HepG2 (cell line): ENCODE measurements around the gene INF2. TPM values are rescaled to one million over a fixed set of nuclear protein-coding genes. Genes with fewer than 3 reads are reported as not detected.

Experiments used
- ARNTL ChIP-seq: sonication (generic); formaldehyde crosslinking; IDR thresholded peaks from 2 replicates; pipeline ENCODE4 v1.4.0; 2020; ENCODE audit warnings: mild to moderate bottlenecking, missing genetic modification reagents
- BRCA1 ChIP-seq: sonication (generic); formaldehyde crosslinking; IDR thresholded peaks from 2 replicates; pipeline ENCODE4 v1.4.0; 2020; ENCODE audit warnings: missing genetic modification reagents
- FOXJ3 ChIP-seq: sonication (generic); formaldehyde crosslinking; IDR thresholded peaks from 2 replicates; pipeline ENCODE4 v1.4.0; 2020; ENCODE audit warnings: missing genetic modification reagents, mild to moderate bottlenecking, borderline replicate concordance
- JUN ChIP-seq: sonication (generic); formaldehyde crosslinking; IDR thresholded peaks from 2 replicates; pipeline ENCODE4 v1.4.0; 2020; ENCODE audit warnings: mild to moderate bottlenecking, missing genetic modification reagents
- KDM5A ChIP-seq: fragments of 200-600 bp; sonication (generic); IDR thresholded peaks from 2 replicates; pipeline ENCODE4 v1.7.0; 2018; ENCODE audit warnings: antibody characterized with exemption, mild to moderate bottlenecking, low read length, borderline replicate concordance
- MAFK ChIP-seq, 2 experiments: IDR thresholded peaks in 1 of 2; conservative IDR thresholded peaks in 1 of 2; 2 replicates each; pipeline ENCODE4 v1.6.1; 2011; ENCODE audit warnings: improper control_type of control experiment in 2 of 2, low read length in 2 of 2
- RORA ChIP-seq: sonication (generic); formaldehyde crosslinking; IDR thresholded peaks from 2 replicates; pipeline ENCODE4 v1.5.0; 2020; ENCODE audit warnings: mild to moderate bottlenecking, missing genetic modification reagents, moderate library complexity
- SP4 ChIP-seq: sonication (generic); formaldehyde crosslinking; IDR thresholded peaks from 2 replicates; pipeline ENCODE4 v1.8.1; 2023; ENCODE audit warnings: mild to moderate bottlenecking, missing genetic modification reagents
- TCF7 ChIP-seq: sonication (generic); IDR thresholded peaks from 2 replicates; pipeline ENCODE4 v1.6.1; 2016; ENCODE audit warnings: antibody characterized with exemption, low read depth
- THAP8 ChIP-seq: sonication (generic); formaldehyde crosslinking; IDR thresholded peaks from 2 replicates; pipeline ENCODE4 v1.5.1; 2020; ENCODE audit warnings: missing genetic modification reagents, mild to moderate bottlenecking, borderline replicate concordance
- U2AF2 ChIP-seq: fragments of 200-400 bp; formaldehyde crosslinking; IDR thresholded peaks from 2 replicates; pipeline ENCODE4 v1.6.1; 2017; ENCODE audit warnings: low read depth, mild to moderate bottlenecking, low read length
- ZBTB7A ChIP-seq: sonication (generic); formaldehyde crosslinking; IDR thresholded peaks from 2 replicates; pipeline ENCODE4 v1.8.0; 2022; ENCODE audit warnings: mild to moderate bottlenecking, missing genetic modification reagents
- ZNF329 ChIP-seq: sonication (generic); formaldehyde crosslinking; IDR thresholded peaks from 2 replicates; pipeline ENCODE4 v1.9.0; 2021; ENCODE audit warnings: low read depth, mild to moderate bottlenecking, missing genetic modification reagents
- ZNF354B ChIP-seq: sonication (generic); formaldehyde crosslinking; IDR thresholded peaks from 2 replicates; pipeline ENCODE4 v1.8.0; 2022; ENCODE audit warnings: mild to moderate bottlenecking, missing genetic modification reagents
- ZNF382 ChIP-seq: sonication (generic); formaldehyde crosslinking; IDR thresholded peaks from 2 replicates; pipeline ENCODE4 v1.5.0; 2020; ENCODE audit warnings: missing genetic modification reagents, mild to moderate bottlenecking, borderline replicate concordance
- ZNF501 ChIP-seq: sonication (generic); formaldehyde crosslinking; IDR thresholded peaks from 2 replicates; pipeline ENCODE4 v1.5.1; 2020; ENCODE audit warnings: mild to moderate bottlenecking, moderate library complexity, missing genetic modification reagents
- ZNF83 ChIP-seq: sonication (generic); formaldehyde crosslinking; IDR thresholded peaks from 2 replicates; pipeline ENCODE4 v1.4.0; 2020; ENCODE audit warnings: missing genetic modification reagents, mild to moderate bottlenecking, borderline replicate concordance
- polyA plus RNA-seq, 8 experiments: library from polyadenylated mRNA; depleted of rRNA in 3 of 8; stranded (reverse) in 7 of 8; unstranded in 1 of 8; fragments of >200 nt; fragmentation: Illumina TruSeq in 4 of 8; extraction: Trizol in 4 of 8; gene quantifications; 2 replicates each; pipeline versions ENCODE4 v1.2.1 to v1.2.3, GENCODE V29; 2011 to 2016; ENCODE audit warnings: low read depth in 4 of 8, missing spikeins in 1 of 8, mixed read lengths in 1 of 8; ENCODE audit not compliant: insufficient read depth in 1 of 8
- total RNA-seq, 5 experiments: library from RNA; depleted of rRNA; stranded (reverse); fragments of >200 nt; fragmentation: Illumina TruSeq; extraction: Trizol; gene quantifications; 2 replicates each; pipeline ENCODE4 v1.2.3, GENCODE V29; 2016; ENCODE audit warnings: low read depth in 1 of 5
- TF ChIP-seq, protein P1 (sequence below): sonication (generic); formaldehyde crosslinking; conservative IDR thresholded peaks from 2 replicates; pipeline ENCODE4 v1.5.0; 2020; ENCODE audit warnings: missing genetic modification reagents
- TF ChIP-seq, protein P2 (sequence below): sonication (generic); formaldehyde crosslinking; IDR thresholded peaks from 2 replicates; pipeline ENCODE4 v1.5.0; 2020; ENCODE audit warnings: mild to moderate bottlenecking, missing genetic modification reagents, moderate library complexity
- TF ChIP-seq, protein P3 (sequence below): sonication (generic); formaldehyde crosslinking; IDR thresholded peaks from 2 replicates; pipeline ENCODE4 v1.8.0; 2022; ENCODE audit warnings: mild to moderate bottlenecking, missing genetic modification reagents
- TF ChIP-seq, protein P4 (sequence below): IDR thresholded peaks from 2 replicates; pipeline ENCODE4 v1.6.1; 2016; ENCODE audit warnings: low read depth, borderline replicate concordance

INF2 gene
- total and polyA plus RNA-seq, 2 of the 13 experiments (the other 11 are each of a cell fraction or from before 2014, with no cell fraction given) = 16.4 to 26.4 TPM

DNA sequence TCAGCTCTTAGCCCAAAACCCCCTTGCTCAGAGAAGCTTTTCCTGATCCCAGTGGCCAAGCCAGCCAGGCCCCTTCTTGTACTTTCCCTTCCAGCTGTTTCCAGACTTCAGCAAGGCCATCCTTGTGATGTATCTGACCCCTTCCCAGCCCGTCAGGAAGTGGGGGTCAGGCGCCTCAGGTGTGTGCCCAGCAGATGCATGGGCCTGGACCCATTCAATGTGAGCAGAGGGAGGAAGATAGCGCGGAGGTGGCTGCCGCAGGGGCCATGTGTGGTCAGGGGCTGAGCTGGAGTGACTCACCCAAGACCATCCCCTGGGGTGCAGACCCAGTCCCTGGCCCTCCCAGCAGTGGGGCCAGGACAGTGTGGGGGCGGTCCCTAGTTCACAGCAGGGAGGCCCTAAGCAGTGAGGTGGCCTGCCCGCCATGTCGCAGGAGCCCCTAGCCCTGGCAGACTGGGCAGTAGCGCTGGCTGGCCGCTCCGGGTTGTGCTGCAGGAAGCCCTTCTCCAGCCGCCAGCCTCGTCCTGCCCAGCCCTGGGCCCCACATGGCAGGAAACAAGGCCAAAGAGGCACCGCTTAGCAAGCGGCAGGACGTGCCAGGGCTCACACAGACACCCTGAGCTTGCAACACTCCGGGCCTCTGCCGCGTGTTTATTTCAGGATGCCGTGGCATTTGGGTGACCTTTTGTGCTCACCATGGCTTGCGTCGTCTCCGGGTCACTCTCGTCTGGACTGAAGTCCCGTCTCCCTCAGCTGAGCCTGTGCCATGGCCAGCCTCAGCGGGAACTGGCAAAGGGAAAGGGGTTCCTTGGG is 46.6 kb downstream of the INF2 start (continued):
- 0 out of 2 replicates have a peak, but pooled peaks have one; percentile 77 for TF ChIP-seq BRCA1 (CRISPR knock-in tag)
- TF ChIP-seq, protein P1, sequence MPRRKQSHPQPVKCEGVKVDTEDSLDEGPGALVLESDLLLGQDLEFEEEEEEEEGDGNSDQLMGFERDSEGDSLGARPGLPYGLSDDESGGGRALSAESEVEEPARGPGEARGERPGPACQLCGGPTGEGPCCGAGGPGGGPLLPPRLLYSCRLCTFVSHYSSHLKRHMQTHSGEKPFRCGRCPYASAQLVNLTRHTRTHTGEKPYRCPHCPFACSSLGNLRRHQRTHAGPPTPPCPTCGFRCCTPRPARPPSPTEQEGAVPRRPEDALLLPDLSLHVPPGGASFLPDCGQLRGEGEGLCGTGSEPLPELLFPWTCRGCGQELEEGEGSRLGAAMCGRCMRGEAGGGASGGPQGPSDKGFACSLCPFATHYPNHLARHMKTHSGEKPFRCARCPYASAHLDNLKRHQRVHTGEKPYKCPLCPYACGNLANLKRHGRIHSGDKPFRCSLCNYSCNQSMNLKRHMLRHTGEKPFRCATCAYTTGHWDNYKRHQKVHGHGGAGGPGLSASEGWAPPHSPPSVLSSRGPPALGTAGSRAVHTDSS (CRISPR knock-in tag) = no peak
- TF ChIP-seq MAFK (conservative IDR thresholded peaks at IDR 0.05 in 1 of 2, IDR thresholded peaks at IDR 0.05 in 1 of 2; ENCODE audit: low read length in 2 of 2) = no peak
- TF ChIP-seq ZNF83 (CRISPR knock-in tag) = peak; percentile 96
- TF ChIP-seq ARNTL (CRISPR knock-in tag) = peak; percentile 95
- peak; percentile 56; the same call in 1 of the 2 replicates for TF ChIP-seq ZNF354B (CRISPR knock-in tag)
- peak; percentile 86 for TF ChIP-seq ZNF501
- 0 out of 2 replicates have a peak, but pooled peaks have one; percentile 28 for TF ChIP-seq FOXJ3
- TF ChIP-seq RORA (CRISPR knock-in tag) = no peak
- TF ChIP-seq, protein P2, sequence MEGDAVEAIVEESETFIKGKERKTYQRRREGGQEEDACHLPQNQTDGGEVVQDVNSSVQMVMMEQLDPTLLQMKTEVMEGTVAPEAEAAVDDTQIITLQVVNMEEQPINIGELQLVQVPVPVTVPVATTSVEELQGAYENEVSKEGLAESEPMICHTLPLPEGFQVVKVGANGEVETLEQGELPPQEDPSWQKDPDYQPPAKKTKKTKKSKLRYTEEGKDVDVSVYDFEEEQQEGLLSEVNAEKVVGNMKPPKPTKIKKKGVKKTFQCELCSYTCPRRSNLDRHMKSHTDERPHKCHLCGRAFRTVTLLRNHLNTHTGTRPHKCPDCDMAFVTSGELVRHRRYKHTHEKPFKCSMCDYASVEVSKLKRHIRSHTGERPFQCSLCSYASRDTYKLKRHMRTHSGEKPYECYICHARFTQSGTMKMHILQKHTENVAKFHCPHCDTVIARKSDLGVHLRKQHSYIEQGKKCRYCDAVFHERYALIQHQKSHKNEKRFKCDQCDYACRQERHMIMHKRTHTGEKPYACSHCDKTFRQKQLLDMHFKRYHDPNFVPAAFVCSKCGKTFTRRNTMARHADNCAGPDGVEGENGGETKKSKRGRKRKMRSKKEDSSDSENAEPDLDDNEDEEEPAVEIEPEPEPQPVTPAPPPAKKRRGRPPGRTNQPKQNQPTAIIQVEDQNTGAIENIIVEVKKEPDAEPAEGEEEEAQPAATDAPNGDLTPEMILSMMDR (CRISPR knock-in tag) = 0 out of 2 replicates have a peak, but pooled peaks have one; percentile 30
- no peak for TF ChIP-seq ZNF329 (CRISPR knock-in tag)
- no peak for TF ChIP-seq ZNF382 (CRISPR knock-in tag)
- no peak; the same call in 1 of the 2 replicates for TF ChIP-seq THAP8 (CRISPR knock-in tag)
- TF ChIP-seq U2AF2 = no peak
- TF ChIP-seq, protein P3, sequence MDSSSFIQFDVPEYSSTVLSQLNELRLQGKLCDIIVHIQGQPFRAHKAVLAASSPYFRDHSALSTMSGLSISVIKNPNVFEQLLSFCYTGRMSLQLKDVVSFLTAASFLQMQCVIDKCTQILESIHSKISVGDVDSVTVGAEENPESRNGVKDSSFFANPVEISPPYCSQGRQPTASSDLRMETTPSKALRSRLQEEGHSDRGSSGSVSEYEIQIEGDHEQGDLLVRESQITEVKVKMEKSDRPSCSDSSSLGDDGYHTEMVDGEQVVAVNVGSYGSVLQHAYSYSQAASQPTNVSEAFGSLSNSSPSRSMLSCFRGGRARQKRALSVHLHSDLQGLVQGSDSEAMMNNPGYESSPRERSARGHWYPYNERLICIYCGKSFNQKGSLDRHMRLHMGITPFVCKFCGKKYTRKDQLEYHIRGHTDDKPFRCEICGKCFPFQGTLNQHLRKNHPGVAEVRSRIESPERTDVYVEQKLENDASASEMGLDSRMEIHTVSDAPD (CRISPR knock-in tag) = peak; percentile 76
- TF ChIP-seq ZBTB7A (CRISPR knock-in tag) = peak; percentile 37; the same call in 1 of the 2 replicates
- peak; percentile 88 for TF ChIP-seq SP4 (CRISPR knock-in tag)
- TF ChIP-seq TCF7 = peak; percentile 47; the same call in 1 of the 2 replicates
- TF ChIP-seq KDM5A = no peak
- TF ChIP-seq, protein P4, sequence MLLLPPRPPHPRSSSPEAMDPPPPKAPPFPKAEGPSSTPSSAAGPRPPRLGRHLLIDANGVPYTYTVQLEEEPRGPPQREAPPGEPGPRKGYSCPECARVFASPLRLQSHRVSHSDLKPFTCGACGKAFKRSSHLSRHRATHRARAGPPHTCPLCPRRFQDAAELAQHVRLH = peak; percentile 80
- TF ChIP-seq JUN (CRISPR knock-in tag) = 0 out of 2 replicates have a peak, but pooled peaks have one; percentile 58
